Lung (tissue), 12 donors: ENCODE results near the gene ARSK. TPM values are rescaled to one million over a fixed set of nuclear protein-coding genes. Genes with fewer than 3 reads are reported as not detected.

Source experiments
- ATAC-seq: fragments of 200-7000 bp; cut with Tn5 transposase; one replicate; pipeline ENCODE4 v1.9.1; 2020; ENCODE audit warnings: moderate number of reproducible peaks; ENCODE audit not compliant: insufficient read depth, low FRiP score
- DNase-seq, 3 donors: peaks; one replicate each; pipeline ENCODE4 v3.0.0-alpha.2; 2013 to 2017
- H3K27ac ChIP-seq, 2 donors: one replicate each; pipeline ENCODE4 v1.5.1; 2013; ENCODE audit warnings: mild to moderate bottlenecking in 2 of 2, moderate library complexity in 2 of 2, control low read depth in 1 of 2, inconsistent platforms in 1 of 2, low read depth in 1 of 2, low read length in 1 of 2
- H3K27me3 ChIP-seq, 3 donors: one replicate each; pipeline ENCODE4 v1.5.1; 2013; ENCODE audit warnings: low read length in 2 of 3; ENCODE audit not compliant: control insufficient read depth in 3 of 3, insufficient read depth in 3 of 3
- H3K36me3 ChIP-seq, 4 donors: one replicate each; pipeline ENCODE4 v1.5.1; 2013; ENCODE audit warnings: low read length in 4 of 4, mild to moderate bottlenecking in 1 of 4, moderate library complexity in 1 of 4; ENCODE audit not compliant: control insufficient read depth in 4 of 4, insufficient read depth in 4 of 4
- H3K4me1 ChIP-seq, 5 donors: one replicate each; pipeline ENCODE4 v1.5.1; 2013; ENCODE audit warnings: low read length in 5 of 5, mild to moderate bottlenecking in 2 of 5, moderate library complexity in 1 of 5; ENCODE audit not compliant: control insufficient read depth in 5 of 5, insufficient read depth in 5 of 5
- H3K4me3 ChIP-seq: one replicate; pipeline ENCODE4 v1.5.1; 2013; ENCODE audit warnings: mild to moderate bottlenecking, control low read depth, moderate library complexity
- H3K9ac ChIP-seq, 2 donors: one replicate each; pipeline ENCODE4 v1.5.1; 2013; ENCODE audit warnings: low read length in 2 of 2, control low read depth in 1 of 2; ENCODE audit not compliant: insufficient read depth in 1 of 2
- H3K9me3 ChIP-seq, 4 donors: one replicate each; pipeline ENCODE4 v1.5.1; 2013; ENCODE audit warnings: low read length in 3 of 4, mild to moderate bottlenecking in 1 of 4, moderate library complexity in 1 of 4; ENCODE audit not compliant: control insufficient read depth in 4 of 4, insufficient read depth in 3 of 4
- WGBS, 2 donors: extraction: QIAGEN DNeasy Blood & Tissue Kit; methylation state at CpG; one replicate each; pipeline ENCODE4 v1.1.7; 2013; 5-methylcytosine and 5-hydroxymethylcytosine counted together
- polyA plus RNA-seq, 2 donors: library from polyadenylated mRNA; stranded (reverse); fragments of 200-250 nt; gene quantifications; one replicate each; pipeline ENCODE4 v1.2.1, GENCODE V29; 2013
- total RNA-seq, 2 donors: library from RNA; depleted of rRNA in 1 of 2; stranded (reverse); fragments of >200 nt in 1 of 2; gene quantifications; one replicate each; pipeline ENCODE4 v1.2.1, GENCODE V29; 2014 to 2021
- TF ChIP-seq, protein P1 (sequence below): IDR thresholded peaks from 2 replicates; pipeline ENCODE4 v1.5.1; 2012; ENCODE audit warnings: mild to moderate bottlenecking; ENCODE audit errors: control extremely low read depth, extremely low read depth
- donor health status: control.
- donor health status: control.
- donor health status: Bipolar disorder and iron deficiency.
- donor health status: healthy.
- donor health status: DM: yes; HTN: yes; CAD: no.

ARSK gene
- total and polyA plus RNA-seq, 4 donors = 2.6 to 10.5 (median 4.3) TPM

DNA sequence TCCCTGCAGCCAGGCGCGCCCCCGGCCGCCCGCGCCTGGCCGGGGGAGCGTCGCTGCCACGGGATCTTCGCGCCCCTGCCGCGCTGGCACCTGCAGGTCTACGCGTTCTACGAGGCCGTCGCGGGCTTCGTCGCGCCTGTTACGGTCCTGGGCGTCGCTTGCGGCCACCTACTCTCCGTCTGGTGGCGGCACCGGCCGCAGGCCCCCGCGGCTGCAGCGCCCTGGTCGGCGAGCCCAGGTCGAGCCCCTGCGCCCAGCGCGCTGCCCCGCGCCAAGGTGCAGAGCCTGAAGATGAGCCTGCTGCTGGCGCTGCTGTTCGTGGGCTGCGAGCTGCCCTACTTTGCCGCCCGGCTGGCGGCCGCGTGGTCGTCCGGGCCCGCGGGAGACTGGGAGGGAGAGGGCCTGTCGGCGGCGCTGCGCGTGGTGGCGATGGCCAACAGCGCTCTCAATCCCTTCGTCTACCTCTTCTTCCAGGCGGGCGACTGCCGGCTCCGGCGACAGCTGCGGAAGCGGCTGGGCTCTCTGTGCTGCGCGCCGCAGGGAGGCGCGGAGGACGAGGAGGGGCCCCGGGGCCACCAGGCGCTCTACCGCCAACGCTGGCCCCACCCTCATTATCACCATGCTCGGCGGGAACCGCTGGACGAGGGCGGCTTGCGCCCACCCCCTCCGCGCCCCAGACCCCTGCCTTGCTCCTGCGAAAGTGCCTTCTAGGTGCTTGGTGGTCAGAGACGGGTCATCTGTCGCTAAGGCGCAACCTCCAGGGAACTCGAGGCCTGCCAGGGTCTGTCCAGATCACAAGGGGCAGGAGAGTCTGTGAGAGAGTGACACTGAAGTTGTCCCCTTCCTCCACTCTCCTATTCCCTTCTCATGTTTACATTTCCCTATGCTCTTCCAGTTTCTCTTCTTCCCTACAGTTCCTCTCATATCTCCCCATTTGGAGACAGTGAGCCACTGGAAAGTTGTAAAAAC, 66.3 kb downstream of the ARSK start:
- peak; percentile 30 for ATAC-seq
- no peaks in the 10 kb centered on the region for H3K36me3 ChIP-seq
- peak overlapping the region in 1 of 2 donors; percentile 62 for H3K27ac ChIP-seq
- DNase-seq = peak; percentile 9 to 42 (median 39)
- H3K4me1 ChIP-seq = peaks cover 0 to 17% (median 5%) of the 10 kb centered on the region in 5 donors
- 3 to 4% methylated on average over 59 to 92 of the region's 92 CpGs for WGBS, 2 donors
- no peaks in the 10 kb centered on the region for H3K9me3 ChIP-seq
- H3K4me3 ChIP-seq = peak overlapping the region; percentile 42
- TF ChIP-seq, protein P1, sequence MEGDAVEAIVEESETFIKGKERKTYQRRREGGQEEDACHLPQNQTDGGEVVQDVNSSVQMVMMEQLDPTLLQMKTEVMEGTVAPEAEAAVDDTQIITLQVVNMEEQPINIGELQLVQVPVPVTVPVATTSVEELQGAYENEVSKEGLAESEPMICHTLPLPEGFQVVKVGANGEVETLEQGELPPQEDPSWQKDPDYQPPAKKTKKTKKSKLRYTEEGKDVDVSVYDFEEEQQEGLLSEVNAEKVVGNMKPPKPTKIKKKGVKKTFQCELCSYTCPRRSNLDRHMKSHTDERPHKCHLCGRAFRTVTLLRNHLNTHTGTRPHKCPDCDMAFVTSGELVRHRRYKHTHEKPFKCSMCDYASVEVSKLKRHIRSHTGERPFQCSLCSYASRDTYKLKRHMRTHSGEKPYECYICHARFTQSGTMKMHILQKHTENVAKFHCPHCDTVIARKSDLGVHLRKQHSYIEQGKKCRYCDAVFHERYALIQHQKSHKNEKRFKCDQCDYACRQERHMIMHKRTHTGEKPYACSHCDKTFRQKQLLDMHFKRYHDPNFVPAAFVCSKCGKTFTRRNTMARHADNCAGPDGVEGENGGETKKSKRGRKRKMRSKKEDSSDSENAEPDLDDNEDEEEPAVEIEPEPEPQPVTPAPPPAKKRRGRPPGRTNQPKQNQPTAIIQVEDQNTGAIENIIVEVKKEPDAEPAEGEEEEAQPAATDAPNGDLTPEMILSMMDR = no peak
- no peak overlapping the region for H3K9ac ChIP-seq
- peaks cover 0 to 40% (median 33%) of the 10 kb centered on the region in 3 donors for H3K27me3 ChIP-seq

DNA sequence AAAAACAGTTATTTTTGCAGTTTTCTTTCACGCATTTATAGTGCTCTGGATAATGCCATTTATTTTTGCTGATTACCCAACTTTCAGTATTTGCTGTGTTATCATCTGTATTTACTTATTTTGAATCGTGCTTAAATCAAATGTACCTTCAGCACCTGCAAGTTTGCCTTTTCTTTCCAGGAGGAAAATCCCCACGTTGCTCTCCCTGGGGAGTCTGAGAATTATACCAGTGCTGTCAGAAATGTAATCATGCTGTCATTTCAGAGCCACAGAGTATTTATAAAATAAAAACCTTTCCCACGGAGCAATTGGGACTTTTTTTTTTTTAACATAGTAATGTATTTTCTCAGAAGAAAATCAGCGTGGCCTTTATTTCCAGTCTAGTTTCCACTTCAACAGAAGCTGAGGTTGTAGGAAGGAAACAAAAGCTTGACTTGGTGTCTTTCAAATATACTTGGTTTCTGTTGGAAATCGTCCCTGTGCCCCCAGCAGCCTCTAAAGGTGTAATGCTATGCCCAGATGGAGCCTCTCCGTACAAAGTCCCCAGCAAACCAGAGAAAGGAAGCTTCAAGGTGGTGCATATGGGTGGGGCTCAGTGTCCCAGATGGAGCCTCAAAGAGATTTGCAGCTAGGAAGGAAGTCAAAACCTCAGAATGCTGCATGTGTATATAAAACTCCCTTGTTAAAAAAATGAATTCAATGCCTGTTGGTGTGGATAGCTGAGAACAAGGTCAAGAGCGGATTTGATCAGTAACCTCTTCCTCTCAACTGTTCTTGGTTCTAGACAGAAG, 67.1 kb downstream of the ARSK start:
- ATAC-seq = no peak

DNA sequence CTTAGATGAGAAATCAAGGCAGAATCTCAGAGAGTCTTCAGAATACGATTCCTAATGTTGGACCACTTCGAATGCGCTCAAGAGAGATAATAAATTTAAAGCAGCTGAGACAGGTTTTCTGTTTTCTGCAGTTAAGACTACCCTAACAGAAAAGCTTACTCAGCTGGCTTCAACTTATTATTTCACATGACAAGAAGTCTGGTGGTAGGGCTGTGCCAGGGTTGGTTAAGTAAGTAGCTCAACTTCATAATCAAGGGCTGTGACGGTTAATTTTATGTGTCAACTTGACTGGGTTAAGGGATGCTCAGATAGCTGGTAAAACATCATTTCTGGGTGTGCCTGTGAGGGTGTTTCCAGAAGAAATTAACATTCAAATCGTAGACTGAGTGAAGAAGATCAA, 68.8 kb downstream of the ARSK start:
- Histone ChIP-seq H3K9ac (no peak overlapping the region), H3K9me3 (no peaks in the 10 kb centered on the region), H3K27me3 (peaks cover 0 to 32% (median 29%) of the 10 kb centered on the region in 3 donors), H3K36me3 (no peaks in the 10 kb centered on the region), H3K4me1 (peaks cover 0 to 17% (median 5%) of the 10 kb centered on the region in 5 donors), H3K4me3 (no peak overlapping the region), H3K27ac (no peak overlapping the region)
- WGBS, 2 donors = 97 to 98% methylated on average over 5 of the region's 5 CpGs
- TF ChIP-seq, protein P1 = no peak
- no peak for ATAC-seq
- DNase-seq = no peak

More for the DNA sequence above, 67.1 kb downstream of the ARSK start:
- TF ChIP-seq, protein P1 = no peak
- H3K36me3 ChIP-seq = no peaks in the 10 kb centered on the region
- peaks cover 0 to 17% (median 5%) of the 10 kb centered on the region in 5 donors for H3K4me1 ChIP-seq
- H3K9ac ChIP-seq = no peak overlapping the region
- no peak overlapping the region for H3K27ac ChIP-seq
- WGBS, 2 donors = 28 to 51% methylated on average over 8 of the region's 8 CpGs
- peaks cover 0 to 38% (median 33%) of the 10 kb centered on the region in 3 donors for H3K27me3 ChIP-seq
- no peak overlapping the region for H3K4me3 ChIP-seq
- no peaks in the 10 kb centered on the region for H3K9me3 ChIP-seq
- peak in 1 of 3 donors; percentile 3 for DNase-seq
